GM12874 (cell line): ENCODE measurements around the gene MARCHF3.

ENCODE experiments used
- CTCF ChIP-seq: IDR thresholded peaks from 2 replicates; pipeline ENCODE4 v1.5.1; 2011; ENCODE audit warnings: low read depth, mild to moderate bottlenecking, control low read depth, low read length, moderate library complexity; ENCODE audit not compliant: insufficient read depth

Gene MARCHF3

DNA sequence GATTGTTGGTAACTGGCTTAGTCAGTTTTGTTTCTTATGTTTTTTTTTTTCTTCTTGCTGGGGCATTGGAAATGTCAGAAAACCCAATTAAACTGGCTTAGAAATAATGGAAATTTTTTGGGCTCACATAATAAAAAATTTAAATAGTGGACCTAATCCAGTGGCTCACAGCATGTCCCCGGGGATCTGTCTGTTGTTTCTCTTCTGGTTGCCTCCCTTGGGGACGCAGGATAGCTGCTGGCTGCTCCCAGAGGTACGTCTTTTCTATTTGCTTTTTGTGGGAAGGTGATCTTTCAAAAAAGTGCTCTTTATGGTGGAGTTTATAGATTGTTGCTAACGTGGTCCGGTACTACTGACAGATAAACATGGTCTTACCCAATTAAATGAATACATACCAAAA, 201.3 kb downstream of the MARCHF3 start:
- TF ChIP-seq CTCF, result no peak

DNA sequence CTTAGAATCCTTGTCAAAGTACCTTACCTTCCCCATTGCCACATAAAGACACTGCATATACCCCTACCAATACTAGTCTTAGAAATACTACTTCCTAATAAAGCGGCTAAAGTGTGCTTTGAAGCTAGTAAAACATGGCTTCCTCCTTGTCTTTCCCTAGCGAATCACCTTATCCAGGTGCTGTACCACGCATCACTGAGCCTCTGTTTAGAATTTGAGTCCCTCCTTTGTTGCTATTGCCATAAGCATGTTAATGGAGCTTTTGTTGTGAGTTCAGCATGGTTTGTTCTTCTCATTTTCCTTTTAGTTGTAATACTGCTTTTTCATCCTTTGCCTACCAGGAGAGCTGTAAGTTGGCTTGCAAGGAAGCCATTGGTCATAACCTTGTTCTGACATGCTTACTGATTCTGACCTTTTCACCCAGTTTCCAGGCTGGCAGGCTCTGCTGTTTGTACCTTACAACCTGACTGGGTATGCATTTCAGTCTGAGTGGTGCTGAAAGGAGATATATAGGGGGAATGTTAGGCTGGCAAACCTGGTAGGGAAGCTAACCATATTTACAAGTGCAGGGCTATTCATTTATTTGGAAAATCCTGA, 203.6 kb downstream of the MARCHF3 start:
- TF ChIP-seq CTCF, result no peak

GRCh38 chr5:126819253-126819652, 211.1 kb downstream of the MARCHF3 start:
- no peak for TF ChIP-seq CTCF

DNA sequence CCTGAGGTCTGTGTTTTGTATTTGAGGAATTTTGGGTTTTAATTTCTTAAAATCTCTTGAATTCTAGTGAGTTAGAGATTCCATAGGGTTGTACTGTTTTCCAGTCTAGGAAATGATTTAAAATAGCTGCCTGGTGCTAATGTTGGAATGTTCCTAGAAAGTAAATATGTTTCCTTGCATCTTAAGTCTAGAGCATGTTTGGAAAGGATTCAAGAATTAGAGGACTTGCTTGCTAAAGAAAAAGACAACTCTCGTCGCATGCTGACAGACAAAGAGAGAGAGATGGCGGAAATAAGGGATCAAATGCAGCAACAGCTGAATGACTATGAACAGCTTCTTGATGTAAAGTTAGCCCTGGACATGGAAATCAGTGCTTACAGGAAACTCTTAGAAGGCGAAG, 211.6 kb downstream of the MARCHF3 start:
- TF ChIP-seq CTCF, result no peak
